ENCODE results near the gene SULT4A1.

Gene SULT4A1

DNA sequence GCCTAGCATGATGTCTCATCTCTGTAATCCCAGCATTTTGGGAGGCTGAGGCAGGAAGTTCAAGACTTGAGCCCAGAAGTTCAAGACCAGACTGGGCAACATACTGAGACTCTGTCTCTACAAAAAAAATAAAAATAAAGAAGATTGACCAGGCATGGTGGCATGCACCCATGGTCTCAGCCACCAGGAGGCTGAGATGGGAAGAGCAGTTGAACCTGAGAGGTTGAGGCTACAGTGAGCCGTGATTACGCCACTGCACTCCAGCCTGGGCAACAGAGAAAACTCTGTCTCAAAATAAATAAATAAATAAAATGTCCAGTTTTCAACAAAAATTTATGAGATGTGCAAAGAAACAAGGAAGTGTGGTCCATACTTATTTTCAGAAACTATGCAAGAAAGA is 78.5 kb downstream of the SULT4A1 start:
- H3K9me3 ChIP-seq (ENCODE audit: control insufficient read depth, low read length) = no peaks in the 10 kb centered on the region
- H3K9ac ChIP-seq = no peak overlapping the region
- no peak overlapping the region for H2AFZ ChIP-seq
- TF ChIP-seq, protein P1, sequence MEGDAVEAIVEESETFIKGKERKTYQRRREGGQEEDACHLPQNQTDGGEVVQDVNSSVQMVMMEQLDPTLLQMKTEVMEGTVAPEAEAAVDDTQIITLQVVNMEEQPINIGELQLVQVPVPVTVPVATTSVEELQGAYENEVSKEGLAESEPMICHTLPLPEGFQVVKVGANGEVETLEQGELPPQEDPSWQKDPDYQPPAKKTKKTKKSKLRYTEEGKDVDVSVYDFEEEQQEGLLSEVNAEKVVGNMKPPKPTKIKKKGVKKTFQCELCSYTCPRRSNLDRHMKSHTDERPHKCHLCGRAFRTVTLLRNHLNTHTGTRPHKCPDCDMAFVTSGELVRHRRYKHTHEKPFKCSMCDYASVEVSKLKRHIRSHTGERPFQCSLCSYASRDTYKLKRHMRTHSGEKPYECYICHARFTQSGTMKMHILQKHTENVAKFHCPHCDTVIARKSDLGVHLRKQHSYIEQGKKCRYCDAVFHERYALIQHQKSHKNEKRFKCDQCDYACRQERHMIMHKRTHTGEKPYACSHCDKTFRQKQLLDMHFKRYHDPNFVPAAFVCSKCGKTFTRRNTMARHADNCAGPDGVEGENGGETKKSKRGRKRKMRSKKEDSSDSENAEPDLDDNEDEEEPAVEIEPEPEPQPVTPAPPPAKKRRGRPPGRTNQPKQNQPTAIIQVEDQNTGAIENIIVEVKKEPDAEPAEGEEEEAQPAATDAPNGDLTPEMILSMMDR (IDR thresholded peaks at IDR 0.05) = no peak
- H3K27ac ChIP-seq = no peak overlapping the region
- H3K4me3 ChIP-seq (ENCODE audit: low read depth, low read length) = no peak overlapping the region
- no peaks in the 10 kb centered on the region for H3K4me1 ChIP-seq
- no peaks in the 10 kb centered on the region for H3K79me2 ChIP-seq
- H3K4me2 ChIP-seq (ENCODE audit: low read length) = no peak overlapping the region
- H3K36me3 ChIP-seq (ENCODE audit: control insufficient read depth, insufficient read depth, low read length) = no peaks in the 10 kb centered on the region
- H3K27me3 ChIP-seq (ENCODE audit: control insufficient read depth, insufficient read depth, low read length) = no peaks in the 10 kb centered on the region

DNA sequence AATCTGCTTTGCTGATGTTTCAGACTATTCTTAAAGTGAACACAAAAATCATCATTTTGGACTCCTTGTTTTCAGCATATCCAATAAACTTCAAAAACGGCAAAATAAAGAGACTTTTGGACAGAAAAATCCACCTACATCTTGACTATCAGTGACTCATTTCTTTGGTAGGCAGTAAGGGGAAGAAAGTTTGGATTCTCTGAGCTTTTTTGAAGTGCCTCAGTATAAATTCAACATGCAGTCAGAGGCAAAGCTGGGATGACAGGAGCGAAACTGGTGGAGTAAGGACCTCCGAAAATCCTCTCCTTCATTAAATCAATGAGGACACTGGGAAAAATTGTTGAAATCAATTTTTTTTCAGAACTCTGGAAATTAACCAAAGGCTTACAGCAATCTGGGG is 79.9 kb downstream of the SULT4A1 start:
- no peak overlapping the region for H3K4me2 ChIP-seq (ENCODE audit: low read length)
- no peaks in the 10 kb centered on the region for H3K27me3 ChIP-seq (ENCODE audit: control insufficient read depth, insufficient read depth, low read length)
- H3K9me3 ChIP-seq (ENCODE audit: control insufficient read depth, low read length) = no peaks in the 10 kb centered on the region
- no peaks in the 10 kb centered on the region for H3K36me3 ChIP-seq (ENCODE audit: control insufficient read depth, insufficient read depth, low read length)
- H3K9ac ChIP-seq = no peak overlapping the region
- H3K27ac ChIP-seq = no peak overlapping the region
- H3K79me2 ChIP-seq = no peaks in the 10 kb centered on the region
- H3K4me3 ChIP-seq (ENCODE audit: low read depth, low read length) = no peak overlapping the region
- no peaks in the 10 kb centered on the region for H3K4me1 ChIP-seq
- H2AFZ ChIP-seq = no peak overlapping the region
- TF ChIP-seq, protein P1 (IDR thresholded peaks at IDR 0.05) = no peak

DNA sequence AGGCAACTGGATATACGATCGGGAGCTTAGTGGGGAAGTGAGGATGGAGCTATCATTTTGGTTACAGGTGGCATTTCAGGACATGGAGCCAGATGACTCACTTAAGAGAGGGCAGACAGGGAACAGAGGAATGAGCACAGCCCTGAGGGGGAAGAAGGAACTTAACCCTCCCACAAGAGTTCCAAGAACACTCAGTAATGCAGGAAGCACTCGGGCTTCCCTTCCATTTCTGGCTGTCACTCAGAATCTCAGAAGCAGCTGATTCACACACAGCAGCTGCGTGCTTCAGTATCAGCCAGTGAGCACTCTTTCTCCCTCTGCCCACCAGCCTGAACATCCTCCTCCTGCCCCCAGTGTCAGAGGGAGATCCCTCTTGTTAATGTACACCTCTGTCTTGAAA is 85.0 kb downstream of the SULT4A1 start:
- TF ChIP-seq, protein P1 (IDR thresholded peaks at IDR 0.05) = no peak
- Histone ChIP-seq H3K27ac (no peak overlapping the region), H3K79me2 (no peaks in the 10 kb centered on the region), H3K9me3 (ENCODE audit: control insufficient read depth, low read length) (no peaks in the 10 kb centered on the region), H3K4me2 (ENCODE audit: low read length) (no peak overlapping the region), H3K36me3 (ENCODE audit: control insufficient read depth, insufficient read depth, low read length) (no peaks in the 10 kb centered on the region), H3K9ac (no peak overlapping the region), H3K4me3 (ENCODE audit: low read depth, low read length) (no peak overlapping the region), H3K4me1 (no peaks in the 10 kb centered on the region), H3K27me3 (ENCODE audit: control insufficient read depth, insufficient read depth, low read length) (no peaks in the 10 kb centered on the region), H2AFZ (no peak overlapping the region)

DNA sequence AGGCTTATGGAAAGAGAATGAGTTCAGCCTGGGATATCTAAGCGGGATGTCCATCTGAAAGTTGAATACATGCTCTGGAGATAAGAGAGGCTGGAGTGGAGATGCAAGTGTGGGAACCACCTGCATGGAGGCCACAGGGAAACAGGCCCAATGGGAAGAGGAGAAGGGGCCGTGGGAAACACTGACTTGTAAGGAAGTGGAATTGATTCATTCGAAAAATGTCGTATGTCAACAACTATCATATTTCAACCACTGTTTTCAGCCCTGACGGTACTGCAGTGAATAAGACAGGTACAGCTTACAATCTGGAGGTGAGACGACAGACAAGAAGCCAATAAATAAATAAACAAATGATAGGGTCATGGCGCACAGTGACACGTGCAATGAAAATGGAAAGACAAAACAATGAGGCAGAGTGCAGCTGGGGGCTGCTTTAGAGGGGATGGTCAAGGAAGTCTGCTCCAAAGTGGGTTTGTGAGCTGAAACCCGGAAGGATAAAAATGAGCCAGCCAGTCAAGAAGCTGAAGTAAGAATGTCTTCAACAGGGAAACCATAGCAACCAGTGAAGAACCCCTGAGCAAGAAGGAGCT is 86.1 kb downstream of the SULT4A1 start:
- H3K9ac ChIP-seq = no peak overlapping the region
- no peak overlapping the region for H3K4me2 ChIP-seq (ENCODE audit: low read length)
- H3K36me3 ChIP-seq (ENCODE audit: control insufficient read depth, insufficient read depth, low read length) = no peaks in the 10 kb centered on the region
- no peaks in the 10 kb centered on the region for H3K79me2 ChIP-seq
- no peak overlapping the region for H3K4me3 ChIP-seq (ENCODE audit: low read depth, low read length)
- no peaks in the 10 kb centered on the region for H3K9me3 ChIP-seq (ENCODE audit: control insufficient read depth, low read length)
- H3K27me3 ChIP-seq (ENCODE audit: control insufficient read depth, insufficient read depth, low read length) = no peaks in the 10 kb centered on the region
- no peak overlapping the region for H2AFZ ChIP-seq
- no peaks in the 10 kb centered on the region for H3K4me1 ChIP-seq
- H3K27ac ChIP-seq = no peak overlapping the region
- TF ChIP-seq, protein P1 (IDR thresholded peaks at IDR 0.05) = no peak
